Activated CD4-positive, alpha-beta T cell treated with anti-CD3 and anti-CD28 coated beads, Interleukin-10, Interleukin-2, amounts not matched to agents 100 ng/mL and 50 ng/mL, durations not matched to agents 16 hours and 8 hours (primary cell): ENCODE data around the gene ATRX.
A peak's percentile ranks its signal among the peaks of the same experiment; 100 is the strongest.
"Not testable (repeated sequence)": the region's sequence is repeated elsewhere in the genome, so short reads cannot be mapped to it uniquely, and the experiment has no call there.

Source experiments
- DNase-seq: peaks from one replicate; pipeline ENCODE4 v3.0.0-alpha.2; 2020

The ATRX gene

GRCh38 chrX:77785486-77786364, at the start of gene ATRX:
ATRX (minus strand) TSS chrX:77786216; CDS start chrX:77786001, 215 bp downstream.
- peak; percentile 86 for DNase-seq

GRCh38 chrX:77831544-77831943, 45.5 kb upstream of the ATRX start:
- DNase-seq = not testable (repeated sequence)

- DNase-seq = not testable (repeated sequence)
These were observed 36.0 kb upstream of the ATRX start for GRCh38 chrX:77821989-77822388.

GRCh38 chrX:77820091-77820727, 34.2 kb upstream of the ATRX start:
- DNase-seq = no peak

GRCh38 chrX:77814210-77814609, 28.2 kb upstream of the ATRX start:
- DNase-seq = no peak

GRCh38 chrX:77802201-77802600, 16.2 kb upstream of the ATRX start:
- no peak for DNase-seq

GRCh38 chrX:77795124-77795523, 9.1 kb upstream of the ATRX start:
- no peak for DNase-seq

GRCh38 chrX:77793946-77794345, 7.9 kb upstream of the ATRX start:
- DNase-seq = no peak

- peak; percentile 71 for DNase-seq
These were observed 2.0 kb upstream of the ATRX start for GRCh38 chrX:77788050-77788449.

GRCh38 chrX:77786365-77786680, 307 bp upstream of the ATRX start:
- no peak for DNase-seq

GRCh38 chrX:77779695-77780094, 6.3 kb downstream of the ATRX start:
- DNase-seq = no peak

- no peak for DNase-seq
These were observed 9.4 kb downstream of the ATRX start for GRCh38 chrX:77776659-77777058.

GRCh38 chrX:77771601-77772000, 14.4 kb downstream of the ATRX start:
- no peak for DNase-seq

- DNase-seq = no peak
These were observed 17.2 kb downstream of the ATRX start for GRCh38 chrX:77768787-77769186.

- DNase-seq = not testable (repeated sequence)
These were observed 19.8 kb downstream of the ATRX start for GRCh38 chrX:77766212-77766611.

GRCh38 chrX:77755561-77755960, 30.5 kb downstream of the ATRX start:
- no peak for DNase-seq

- DNase-seq = not testable (repeated sequence)
These were observed 32.1 kb downstream of the ATRX start for GRCh38 chrX:77753942-77754341.

GRCh38 chrX:77749695-77750094, 36.3 kb downstream of the ATRX start:
- DNase-seq = no peak

- DNase-seq = no peak
These were observed 42.3 kb downstream of the ATRX start for GRCh38 chrX:77743720-77744119.

- no peak for DNase-seq
These were observed 43.1 kb downstream of the ATRX start for GRCh38 chrX:77742788-77743476.

- no peak for DNase-seq
These were observed 45.6 kb downstream of the ATRX start for GRCh38 chrX:77740376-77740905.

GRCh38 chrX:77733342-77733741, 52.7 kb downstream of the ATRX start:
- no peak for DNase-seq

- no peak for DNase-seq
These were observed 54.1 kb downstream of the ATRX start for GRCh38 chrX:77731821-77732419.
